CD4-positive, alpha-beta T cell (primary cell): ENCODE measurements around the gene KNOP1. TPM values are rescaled to one million over a fixed set of nuclear protein-coding genes. Genes with fewer than 3 reads are reported as not detected.

Experiments
- ATAC-seq: fragments of 200-7000 bp; cut with Tn5 transposase; one replicate; pipeline ENCODE4 v1.10.0; 2022; ENCODE audit warnings: mild to moderate bottlenecking; ENCODE audit not compliant: poor library complexity
- CTCF ChIA-PET: fragments of 350-600 bp; sonication (Branson Sonifier 250); formaldehyde crosslinking; loops from one replicate; lab custom pipeline; 2021; ENCODE audit warnings: antibody characterized with exemption, inconsistent platforms; lab: Charles Lee
- POLR2A ChIA-PET: fragments of 350-600 bp; sonication (Branson Sonifier 250); formaldehyde crosslinking; loops from one replicate; lab custom pipeline; 2021; ENCODE audit warnings: antibody characterized with exemption, inconsistent platforms; lab: Charles Lee
- DNase-seq, 14 experiments: peaks; one replicate each; pipeline ENCODE4 v3.0.0-alpha.2; 2013 to 2020; ENCODE audit warnings: mixed read lengths in 2 of 14
- H3K27ac ChIP-seq, 2 donors: one replicate each; pipeline versions ENCODE4 v1.5.1 to v1.7.0; 2013; ENCODE audit warnings: low read length in 2 of 2, low read depth in 1 of 2, mild to moderate bottlenecking in 1 of 2
- H3K27me3 ChIP-seq, 2 experiments: 1 replicate in 1 of 2; 2 replicates in 1 of 2; pipeline versions ENCODE4 v1.6.1 to v1.7.0; 2013; ENCODE audit warnings: low read length in 2 of 2, control low read depth in 1 of 2, mild to moderate bottlenecking in 1 of 2, moderate library complexity in 1 of 2; ENCODE audit not compliant: insufficient read depth in 2 of 2, control insufficient read depth in 1 of 2
- H3K36me3 ChIP-seq: one replicate; pipeline ENCODE4 v1.6.1; 2013; ENCODE audit warnings: low read length, control low read depth; ENCODE audit not compliant: insufficient read depth
- H3K4me1 ChIP-seq: one replicate; pipeline ENCODE4 v1.6.1; 2013; ENCODE audit warnings: low read length, control low read depth; ENCODE audit not compliant: insufficient read depth
- H3K4me3 ChIP-seq: one replicate; pipeline ENCODE4 v1.5.1; 2013; ENCODE audit warnings: mild to moderate bottlenecking, low read length, moderate library complexity
- H3K9me3 ChIP-seq, 2 experiments: 1 replicate in 1 of 2; 2 replicates in 1 of 2; pipeline versions ENCODE4 v1.6.1 to v1.7.0; 2013; ENCODE audit warnings: low read length in 2 of 2, mild to moderate bottlenecking in 2 of 2, control low read depth in 1 of 2, moderate library complexity in 1 of 2; ENCODE audit not compliant: control insufficient read depth in 1 of 2, insufficient read depth in 1 of 2
- H3K27ac Mint-ChIP-seq: one replicate; pipeline ENCODE4 v1.8.0; 2020; ENCODE audit warnings: mixed read lengths
- H3K27me3 Mint-ChIP-seq: one replicate; pipeline ENCODE4 v1.8.0; 2021; ENCODE audit warnings: mixed read lengths
- H3K36me3 Mint-ChIP-seq: one replicate; pipeline ENCODE4 v1.8.0; 2021; ENCODE audit warnings: low read depth, mixed read lengths
- H3K4me1 Mint-ChIP-seq: one replicate; pipeline ENCODE4 v1.8.0; 2021; ENCODE audit warnings: low read depth, mixed read lengths
- H3K4me3 Mint-ChIP-seq: one replicate; pipeline ENCODE4 v1.8.0; 2020; ENCODE audit warnings: mild to moderate bottlenecking, mixed read lengths
- H3K9me3 Mint-ChIP-seq: one replicate; pipeline ENCODE4 v1.8.0; 2020; ENCODE audit warnings: mixed read lengths
- intact Hi-C, 2 experiments: fragments of 100-400 bp; cut with DNase I in 1 of 2; cut with micrococcal nuclease in 1 of 2; formaldehyde crosslinking; loops; one replicate each; pipeline versions ENCODE4 v1.15.1 to v1.9.0; 2023 to 2025; cut with DNase I, micrococcal nuclease
- total RNA-seq, 174 experiments: library from RNA in 2 of 174; stranded (reverse) in 2 of 174; gene quantifications; one replicate each; pipeline ENCODE4 v1.2.3 and lab custom pipeline; 2021 to 2026
- TF ChIP-seq, protein P1 (sequence below): fragments of 200-600 bp; IDR thresholded peaks from one replicate; pipeline ENCODE4 v1.8.0; 2022; ENCODE audit warnings: antibody characterized with exemption, mild to moderate bottlenecking

KNOP1 gene
- total RNA-seq, 2 experiments from 2014 or later = 3.5 to 4.1 TPM

- no peak overlapping the region for H3K4me3 Mint-ChIP-seq
- CTCF ChIA-PET = no interaction called here
- H3K27me3 Mint-ChIP-seq = no peaks in the 10 kb centered on the region
- H3K27ac Mint-ChIP-seq = no peak overlapping the region
- H3K36me3 Mint-ChIP-seq = peaks cover 75% of the 10 kb centered on the region
- peaks cover 80% of the 10 kb centered on the region for H3K36me3 ChIP-seq
- no peak overlapping the region for H3K4me3 ChIP-seq
- POLR2A ChIA-PET = interaction anchor here (1.0 to 1.2 kb wide), 2 partner anchors 11 to 14 kb away, joined by 3 read pairs; no protein-coding TSS in a partner anchor
- no peaks in the 10 kb centered on the region for H3K27me3 ChIP-seq
- ATAC-seq (no peak), DNase-seq (no peak)
- no peak overlapping the region for H3K27ac ChIP-seq
- TF ChIP-seq, protein P1, sequence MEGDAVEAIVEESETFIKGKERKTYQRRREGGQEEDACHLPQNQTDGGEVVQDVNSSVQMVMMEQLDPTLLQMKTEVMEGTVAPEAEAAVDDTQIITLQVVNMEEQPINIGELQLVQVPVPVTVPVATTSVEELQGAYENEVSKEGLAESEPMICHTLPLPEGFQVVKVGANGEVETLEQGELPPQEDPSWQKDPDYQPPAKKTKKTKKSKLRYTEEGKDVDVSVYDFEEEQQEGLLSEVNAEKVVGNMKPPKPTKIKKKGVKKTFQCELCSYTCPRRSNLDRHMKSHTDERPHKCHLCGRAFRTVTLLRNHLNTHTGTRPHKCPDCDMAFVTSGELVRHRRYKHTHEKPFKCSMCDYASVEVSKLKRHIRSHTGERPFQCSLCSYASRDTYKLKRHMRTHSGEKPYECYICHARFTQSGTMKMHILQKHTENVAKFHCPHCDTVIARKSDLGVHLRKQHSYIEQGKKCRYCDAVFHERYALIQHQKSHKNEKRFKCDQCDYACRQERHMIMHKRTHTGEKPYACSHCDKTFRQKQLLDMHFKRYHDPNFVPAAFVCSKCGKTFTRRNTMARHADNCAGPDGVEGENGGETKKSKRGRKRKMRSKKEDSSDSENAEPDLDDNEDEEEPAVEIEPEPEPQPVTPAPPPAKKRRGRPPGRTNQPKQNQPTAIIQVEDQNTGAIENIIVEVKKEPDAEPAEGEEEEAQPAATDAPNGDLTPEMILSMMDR = no peak
- peaks cover 29% of the 10 kb centered on the region for H3K4me1 Mint-ChIP-seq
- H3K9me3 ChIP-seq = no peaks in the 10 kb centered on the region
- peaks cover 3% of the 10 kb centered on the region for H3K4me1 ChIP-seq
- no peaks in the 10 kb centered on the region for H3K9me3 Mint-ChIP-seq
- intact Hi-C loops = loop anchor here in 1 of 2 experiments (10.0 kb wide), 1 partner anchor 1024 kb away; no protein-coding TSS in a partner anchor
Measured at GRCh38 chr16:19710191-19710908, 7.7 kb downstream of the KNOP1 start.

GRCh38 chr16:19709381-19710136 is 8.5 kb downstream of the KNOP1 start:
- intact Hi-C loops = loop anchor here in 1 of 2 experiments (10.0 kb wide), 1 partner anchor 1025 kb away; no protein-coding TSS in a partner anchor
- CTCF ChIA-PET = no interaction called here
- POLR2A ChIA-PET = interaction anchor here (1.0 kb wide), 1 partner anchor 13 kb away, joined by 5 read pairs; no protein-coding TSS in a partner anchor
- Mint-ChIP-seq H3K4me1 (peaks cover 24% of the 10 kb centered on the region), H3K27ac (no peak overlapping the region), H3K36me3 (peaks cover 76% of the 10 kb centered on the region), H3K4me3 (no peak overlapping the region), H3K27me3 (no peaks in the 10 kb centered on the region), H3K9me3 (no peaks in the 10 kb centered on the region)
- H3K4me1 ChIP-seq = peaks cover 3% of the 10 kb centered on the region
- DNase-seq (no peak), ATAC-seq (no peak)
- TF ChIP-seq, protein P1 = no peak
- H3K4me3 ChIP-seq = no peak overlapping the region
- no peaks in the 10 kb centered on the region for H3K27me3 ChIP-seq
- H3K27ac ChIP-seq = no peak overlapping the region
- peaks cover 84% of the 10 kb centered on the region for H3K36me3 ChIP-seq
- H3K9me3 ChIP-seq = no peaks in the 10 kb centered on the region

DNA sequence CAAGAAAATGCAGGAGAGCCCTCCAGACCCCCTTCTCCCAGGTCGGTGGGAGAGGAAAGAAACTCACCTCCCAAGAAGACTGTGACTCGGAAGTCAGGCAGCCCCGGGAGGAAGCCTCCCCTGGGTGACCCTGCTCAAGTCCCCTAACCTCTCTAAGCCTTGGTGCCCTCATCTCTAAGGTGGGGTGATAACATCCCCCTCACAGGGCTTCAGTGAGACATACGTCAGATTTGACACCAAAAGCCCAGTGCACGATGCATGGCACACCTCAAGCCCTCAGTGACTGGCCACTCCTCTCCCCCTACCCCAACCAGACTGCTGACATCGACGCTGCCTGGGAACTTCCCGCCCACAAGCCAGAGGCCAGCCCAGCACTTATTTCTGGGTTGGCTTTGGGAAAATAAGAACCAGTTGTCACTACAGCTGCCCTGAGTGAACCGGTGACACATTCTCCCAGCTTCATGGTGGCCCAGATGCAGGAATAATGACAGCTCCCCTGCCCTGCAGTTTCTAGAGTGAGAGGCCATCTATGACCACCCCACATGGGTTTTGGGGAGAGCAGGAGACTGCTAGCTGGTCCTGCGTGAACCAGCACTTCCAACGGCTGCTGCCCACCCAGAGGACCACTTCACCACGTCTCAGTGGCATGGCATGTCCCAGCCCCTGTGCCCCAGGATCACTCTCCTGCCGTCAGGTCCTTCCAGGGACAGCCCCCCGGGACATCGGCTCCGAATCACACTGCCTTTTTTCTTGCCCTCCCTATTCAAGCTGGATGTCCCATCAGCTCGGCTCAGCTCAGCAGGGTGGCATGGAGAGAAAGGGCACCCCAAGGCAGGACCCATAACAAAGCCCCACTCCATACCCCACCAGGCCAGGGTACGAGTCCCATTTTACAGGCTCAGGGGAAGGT is 9.5 kb downstream of the KNOP1 start:
- intact Hi-C loops = no loop called here
- H3K27me3 Mint-ChIP-seq = no peaks in the 10 kb centered on the region
- Histone ChIP-seq H3K36me3 (peaks cover 82% of the 10 kb centered on the region), H3K27ac (no peak overlapping the region), H3K27me3 (no peaks in the 10 kb centered on the region), H3K4me3 (no peak overlapping the region), H3K9me3 (no peaks in the 10 kb centered on the region), H3K4me1 (peaks cover 3% of the 10 kb centered on the region)
- no peak overlapping the region for H3K27ac Mint-ChIP-seq
- peaks cover 16% of the 10 kb centered on the region for H3K4me1 Mint-ChIP-seq
- POLR2A ChIA-PET = interaction anchor here (1.0 kb wide), 1 partner anchor 12 kb away, joined by 5 read pairs; no protein-coding TSS in a partner anchor
- no peaks in the 10 kb centered on the region for H3K9me3 Mint-ChIP-seq
- ATAC-seq (no peak), DNase-seq (no peak)
- no peak overlapping the region for H3K4me3 Mint-ChIP-seq
- peaks cover 76% of the 10 kb centered on the region for H3K36me3 Mint-ChIP-seq
- TF ChIP-seq, protein P1 = no peak
- CTCF ChIA-PET = no interaction called here
